Limb (tissue), 2 donors: Measurements from ENCODE around the gene LCNL1.

Experiments used
- DNase-seq, 2 donors: peaks; one replicate each; pipeline ENCODE4 v3.0.0-alpha.2; 2016; ENCODE audit errors: extremely low spot score in 2 of 2

Gene LCNL1

DNA sequence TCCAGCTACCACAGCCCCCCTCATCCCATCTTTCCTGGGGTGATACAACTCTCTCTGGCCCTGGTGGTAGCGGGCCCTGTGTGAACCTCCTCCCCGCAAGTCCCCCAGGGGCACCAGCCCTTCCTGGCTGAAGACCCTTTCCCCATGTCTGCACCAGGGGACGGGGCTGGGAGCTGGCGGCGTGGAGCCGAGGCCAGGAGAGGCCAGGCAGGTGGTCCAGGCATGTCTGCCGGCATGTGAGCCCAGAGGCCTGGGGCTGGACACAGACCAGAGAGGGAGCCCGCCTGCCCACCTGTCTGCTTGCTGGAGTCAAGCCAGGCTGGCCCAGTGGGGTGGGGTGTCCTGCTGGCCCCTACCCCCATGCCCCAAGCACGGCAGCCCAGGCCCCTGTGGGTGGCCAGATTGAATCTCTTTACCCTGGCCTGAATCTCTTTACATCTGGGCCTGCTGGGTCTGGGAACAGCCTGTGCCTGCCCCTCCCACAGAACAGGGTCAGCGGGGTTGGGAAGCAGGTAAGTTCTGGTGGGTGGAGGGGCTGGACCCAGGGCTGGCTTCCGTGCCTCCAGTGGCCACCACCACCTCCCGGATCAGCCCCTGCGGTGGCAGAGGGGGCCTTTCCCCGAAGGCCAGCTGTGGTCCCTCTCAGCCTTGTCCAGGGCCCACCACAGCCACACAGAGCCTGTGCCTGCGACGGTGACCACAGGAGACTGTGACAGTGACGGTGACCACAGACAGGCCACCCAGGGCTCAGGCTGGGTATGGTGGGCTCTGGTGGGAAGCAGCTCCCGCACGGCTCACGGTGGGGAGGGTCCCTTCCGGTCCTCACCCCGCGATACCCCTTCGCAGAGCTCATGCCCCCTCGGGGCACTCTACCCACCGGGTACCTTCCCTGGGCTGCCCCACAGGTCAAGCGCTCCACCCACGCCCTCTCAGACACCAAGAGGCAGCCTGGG, 23.6 kb upstream of the LCNL1 start:
- DNase-seq: no peak

DNA sequence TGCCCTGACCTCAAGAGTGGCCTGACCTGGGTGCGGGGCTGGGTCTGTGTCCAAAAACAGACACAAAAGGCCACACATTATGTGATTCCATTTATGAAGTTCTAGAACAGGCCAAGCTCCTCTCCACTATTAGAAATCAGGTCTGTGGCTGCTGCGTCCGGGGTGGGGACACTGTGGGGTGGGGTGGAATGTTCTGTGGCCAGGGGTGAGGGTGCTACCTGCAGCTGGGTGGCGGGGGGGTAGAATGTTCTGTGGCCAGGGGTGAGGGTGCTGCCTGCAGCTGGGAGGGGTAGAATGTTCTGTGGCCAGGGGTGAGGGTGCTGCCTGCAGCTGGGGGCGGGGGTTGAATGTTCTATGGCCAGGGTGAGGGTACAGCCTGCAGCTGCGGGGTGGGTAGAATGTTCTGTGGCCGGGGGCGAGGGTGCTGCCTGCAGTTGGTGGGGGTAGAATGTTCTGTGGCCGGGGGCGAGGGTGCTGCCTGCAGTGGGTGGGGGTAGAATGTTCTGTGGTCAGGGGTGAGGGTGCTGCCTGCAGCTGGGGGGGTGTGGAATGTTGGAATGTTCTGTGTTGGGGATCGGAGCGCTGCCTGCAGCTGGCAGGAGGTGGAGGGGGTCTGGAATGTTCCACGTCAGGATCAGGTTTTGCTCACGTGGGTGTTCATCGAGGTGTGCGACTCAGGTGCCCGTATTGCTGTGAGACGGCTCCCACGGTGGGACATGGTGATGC, 22.4 kb upstream of the LCNL1 start:
- no peak for DNase-seq

DNA sequence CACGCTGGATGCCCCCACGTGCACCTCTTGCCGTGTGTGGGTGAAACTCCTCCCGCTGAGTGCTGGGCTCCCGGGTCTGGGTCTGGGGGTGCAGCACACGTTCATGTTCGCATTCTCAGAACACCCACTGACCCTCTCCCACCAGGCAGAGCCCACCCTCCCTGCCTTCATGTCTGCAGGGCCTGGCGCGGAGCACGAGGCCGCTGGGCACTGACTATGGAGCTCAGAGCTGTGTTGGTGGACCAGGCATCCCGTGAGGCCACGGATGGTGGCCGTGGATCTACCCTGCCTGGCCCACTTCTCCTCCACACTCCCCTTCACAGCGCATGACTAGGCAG, 21.9 kb upstream of the LCNL1 start:
- no peak for DNase-seq

DNA sequence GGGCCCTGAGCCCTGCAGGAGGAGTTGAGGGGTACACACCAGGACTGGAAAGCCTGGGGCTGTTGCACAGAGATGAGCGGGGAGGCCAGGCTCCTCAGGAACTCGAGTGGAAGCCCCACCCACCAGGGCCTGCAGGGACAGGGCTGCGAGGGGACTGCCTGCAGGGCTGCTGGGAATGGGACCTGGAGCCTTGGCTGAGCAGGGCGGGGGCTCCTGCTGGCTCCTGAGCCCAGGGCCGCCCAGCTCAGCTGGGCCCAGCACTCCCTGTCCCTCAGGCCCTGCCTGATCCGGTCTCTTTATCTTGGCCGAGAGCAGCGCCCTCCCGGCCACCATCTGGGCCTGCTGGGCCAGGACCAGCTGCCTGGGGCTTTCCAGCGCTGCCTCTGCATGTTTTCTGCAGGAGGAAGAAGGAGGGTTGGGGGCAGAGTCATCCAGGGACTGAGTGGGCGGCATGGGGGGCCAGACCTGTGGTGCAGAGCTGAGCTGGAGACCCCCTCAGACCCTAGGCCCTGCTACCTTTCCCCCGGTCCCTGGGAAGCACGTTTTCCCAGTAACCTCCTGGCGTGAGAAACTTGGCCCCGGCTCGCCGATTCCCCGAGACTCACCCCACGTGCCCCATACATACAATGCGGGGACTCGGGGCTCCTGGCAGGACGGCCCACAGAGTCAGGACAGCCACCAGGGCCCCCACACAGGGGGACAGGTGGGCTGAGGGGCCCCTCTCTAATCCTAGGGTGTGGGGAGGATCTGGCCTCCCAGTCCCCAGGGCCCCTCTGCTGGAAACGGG, 21.3 kb upstream of the LCNL1 start:
- no peak for DNase-seq

DNA sequence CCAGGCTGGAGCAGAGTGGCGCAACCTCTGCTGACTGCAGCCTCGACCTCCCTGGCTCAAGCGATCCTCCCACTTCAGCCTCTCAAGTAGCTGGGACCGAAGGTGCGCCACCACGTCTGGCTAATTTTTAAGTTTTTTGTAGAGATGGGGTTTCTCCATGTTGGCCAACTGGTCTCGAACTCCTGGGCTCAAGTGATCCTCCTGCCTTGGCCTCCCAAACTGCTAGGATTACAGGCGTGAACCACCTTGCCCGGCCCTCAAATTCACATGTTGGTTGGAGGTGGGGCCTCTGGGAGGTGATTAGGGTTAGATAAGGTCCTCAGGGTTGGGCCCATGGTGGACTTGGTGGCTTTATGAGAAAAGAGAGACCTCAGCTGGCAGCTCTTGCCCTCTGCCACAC, 20.6 kb upstream of the LCNL1 start:
- DNase-seq: no peak

DNA sequence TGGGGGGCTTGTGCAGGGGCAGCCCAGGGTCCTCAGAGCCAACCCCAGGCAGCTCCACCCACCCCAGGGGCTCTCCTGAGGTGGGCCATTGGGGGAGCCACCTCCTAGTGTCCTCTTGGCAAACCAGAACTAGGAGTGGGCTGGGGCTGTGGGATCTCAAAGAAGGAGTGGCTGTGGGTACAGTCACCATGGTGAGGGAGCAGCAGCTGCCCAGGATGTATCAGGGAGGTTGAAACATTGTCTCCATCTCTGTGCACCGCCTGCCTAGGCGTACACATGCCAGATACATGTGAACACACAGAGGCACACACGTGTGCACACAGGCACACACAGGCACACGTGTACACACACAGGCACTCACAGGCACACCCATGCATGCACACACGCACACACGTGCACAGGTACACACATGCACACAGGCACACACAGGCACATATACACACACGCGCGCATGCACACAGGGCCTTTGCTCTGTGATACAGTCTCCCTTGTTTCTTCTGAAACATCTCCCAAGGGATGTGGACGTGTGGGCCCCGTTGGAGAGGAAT, 20.0 kb upstream of the LCNL1 start:
- no peak for DNase-seq

DNA sequence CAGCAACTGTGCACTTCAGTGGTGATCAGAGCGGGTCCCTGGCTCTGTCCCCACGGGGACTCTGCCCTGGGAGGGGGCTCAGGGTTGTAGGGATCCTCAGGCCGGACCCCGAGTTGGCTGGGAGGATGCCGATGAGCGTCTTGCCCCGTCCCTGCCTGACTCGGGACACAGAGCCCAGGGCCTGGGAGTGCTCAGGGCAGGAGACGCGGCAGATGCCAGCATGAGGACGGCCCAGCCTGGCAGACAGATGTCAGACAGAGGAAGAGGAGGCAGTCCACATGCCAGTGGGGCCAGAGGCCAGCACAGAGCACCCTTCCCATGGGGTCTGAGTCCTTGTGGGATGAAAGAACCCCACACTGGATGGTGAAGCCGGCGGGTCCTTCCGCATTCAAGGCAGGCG, 19.5 kb upstream of the LCNL1 start:
- no peak for DNase-seq

DNA sequence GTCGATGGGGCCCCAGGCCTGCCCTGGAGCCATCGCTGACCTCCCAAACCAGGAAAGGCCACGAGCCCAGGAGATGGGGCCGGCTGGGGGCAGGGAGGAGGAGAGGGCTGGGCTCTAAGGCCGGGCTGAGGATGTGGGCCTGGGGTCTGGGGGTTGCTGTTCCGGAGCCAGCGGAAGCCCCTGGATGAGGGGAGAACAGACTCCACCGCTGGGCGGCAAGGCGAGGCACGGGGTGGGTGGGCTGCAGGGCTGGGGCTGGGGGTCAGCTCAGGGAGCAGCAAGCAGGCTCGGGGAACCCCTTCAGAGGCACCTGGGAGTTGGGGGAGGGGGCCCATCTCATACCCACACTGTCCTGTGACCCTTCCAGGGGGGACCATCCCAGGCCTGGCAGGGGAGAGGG, 19.0 kb upstream of the LCNL1 start:
- DNase-seq: no peak

DNA sequence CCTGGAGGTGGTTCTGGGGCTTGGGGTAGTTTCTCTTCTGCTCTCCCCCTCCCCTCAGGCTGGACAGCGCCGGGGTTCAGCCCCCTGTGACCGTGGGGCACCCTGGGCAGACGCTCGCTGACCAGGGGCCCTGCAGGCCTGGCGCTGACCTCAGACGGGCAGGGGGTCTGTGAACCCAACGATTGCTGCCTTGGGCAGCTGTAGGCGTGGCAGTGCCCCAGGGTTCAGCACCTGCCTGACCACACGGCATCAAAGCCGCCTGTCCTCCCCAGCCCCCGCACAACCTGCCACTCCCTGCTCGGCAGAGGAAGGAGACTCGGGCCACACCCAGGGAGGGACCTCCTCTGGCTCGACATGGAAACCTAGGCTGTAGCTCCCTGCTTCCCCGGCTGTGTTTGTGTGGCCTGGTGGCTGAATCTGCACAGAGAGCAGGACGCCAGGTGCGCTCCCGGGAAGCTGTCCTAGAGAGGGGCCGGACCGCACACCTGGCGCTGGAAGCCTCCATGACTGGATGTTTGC, 18.6 kb upstream of the LCNL1 start:
- DNase-seq: no peak

DNA sequence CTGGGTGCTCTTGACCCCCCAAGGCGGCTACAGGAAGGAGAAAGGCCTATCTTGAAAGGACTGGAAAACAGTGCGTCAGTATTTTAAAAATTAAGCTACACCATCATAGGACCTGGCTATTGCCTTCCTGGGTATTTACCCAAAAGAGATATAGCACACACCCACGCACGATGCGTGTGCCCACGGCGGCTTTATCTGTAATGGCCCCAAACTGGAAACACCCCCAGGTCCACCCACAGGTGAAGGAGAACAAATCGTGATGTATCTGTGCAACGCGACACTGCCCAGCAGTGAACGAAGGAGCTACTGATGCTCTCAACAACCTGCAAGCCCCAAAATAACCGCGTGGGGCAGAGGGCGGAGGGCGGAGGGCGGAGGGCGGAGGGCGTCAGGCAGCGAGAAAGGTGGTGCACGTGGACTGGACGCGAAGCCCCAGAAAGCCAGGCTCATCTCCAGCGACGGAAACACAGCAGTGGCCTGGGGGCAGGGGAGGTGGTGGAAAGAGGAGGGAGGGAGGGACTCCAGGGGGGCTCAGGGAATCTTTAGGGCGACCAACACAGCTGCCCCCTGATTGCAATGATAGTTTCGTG, 17.9 kb upstream of the LCNL1 start:
- no peak for DNase-seq

DNA sequence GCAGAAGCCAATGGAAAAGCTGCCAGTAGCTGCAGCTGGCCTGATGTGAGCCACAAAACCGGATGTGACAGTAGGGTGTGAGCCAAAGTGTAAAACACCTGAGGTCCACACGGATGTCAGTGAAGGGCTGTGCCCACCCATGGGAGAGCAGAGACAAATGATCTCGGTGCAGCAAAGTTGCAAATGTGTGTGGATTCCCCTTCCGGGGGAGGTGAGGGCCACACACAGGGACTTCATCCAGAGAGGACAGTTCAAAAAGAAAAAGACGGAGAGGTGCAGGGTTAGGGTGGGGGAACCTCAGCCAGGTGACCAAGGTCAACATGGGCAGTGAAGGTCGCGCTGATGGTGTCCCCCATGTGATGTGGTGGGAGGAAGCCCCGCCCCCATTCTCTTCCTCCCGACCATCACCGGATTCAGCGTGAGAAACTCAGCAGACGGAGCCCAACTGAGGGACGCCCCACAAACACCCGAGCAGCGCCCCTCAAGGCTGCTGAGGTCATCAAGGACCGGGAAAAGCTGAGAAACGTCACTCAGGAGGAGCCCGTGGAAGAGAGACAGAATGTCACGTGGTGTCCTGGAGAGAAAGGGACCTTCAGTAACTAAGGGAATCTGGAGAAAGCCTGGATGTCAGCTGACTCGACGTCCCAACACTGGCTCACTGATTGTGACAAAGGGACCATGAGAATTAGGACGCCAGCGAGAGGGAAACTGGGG, 16.9 kb upstream of the LCNL1 start:
- DNase-seq: no peak

DNA sequence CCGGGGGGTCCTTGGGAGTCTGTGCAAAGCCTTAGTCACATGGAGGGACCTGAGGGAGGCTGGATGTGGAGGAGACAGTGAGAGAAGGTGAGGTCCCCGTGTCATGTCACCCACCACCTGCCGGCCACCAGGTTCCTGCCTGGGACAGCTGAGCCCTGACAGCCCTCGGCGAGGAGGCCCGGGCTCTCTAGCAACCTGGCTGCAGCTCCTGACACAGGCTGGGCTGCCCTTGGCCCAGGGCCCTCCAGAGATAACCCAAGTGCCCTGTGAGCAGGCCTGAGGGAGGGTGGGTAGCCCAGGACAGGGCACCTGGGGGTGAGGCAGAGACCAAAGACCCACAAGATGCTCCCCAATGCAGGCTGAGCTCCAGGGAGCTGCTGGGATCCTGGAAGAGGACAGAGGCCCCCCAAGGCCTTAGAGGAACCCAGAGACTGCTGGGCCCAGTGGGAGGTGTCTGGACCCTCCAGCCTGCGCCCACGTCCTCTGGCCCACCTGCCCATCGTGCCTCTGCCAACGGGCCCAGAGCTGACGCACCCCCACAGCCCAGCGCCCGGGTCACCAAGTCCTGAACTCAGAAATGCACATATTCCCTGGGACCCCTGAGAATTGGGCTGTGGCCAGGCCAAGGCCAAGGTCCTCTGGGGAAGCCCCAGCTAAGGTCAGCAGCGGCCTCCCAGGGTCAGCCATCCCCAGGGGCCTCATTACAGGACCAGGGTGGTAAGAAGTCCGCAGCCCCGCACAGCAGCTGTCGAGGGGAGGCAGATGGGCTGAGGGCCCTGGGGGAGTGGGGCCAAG, 14.3 kb upstream of the LCNL1 start:
- no peak for DNase-seq

DNA sequence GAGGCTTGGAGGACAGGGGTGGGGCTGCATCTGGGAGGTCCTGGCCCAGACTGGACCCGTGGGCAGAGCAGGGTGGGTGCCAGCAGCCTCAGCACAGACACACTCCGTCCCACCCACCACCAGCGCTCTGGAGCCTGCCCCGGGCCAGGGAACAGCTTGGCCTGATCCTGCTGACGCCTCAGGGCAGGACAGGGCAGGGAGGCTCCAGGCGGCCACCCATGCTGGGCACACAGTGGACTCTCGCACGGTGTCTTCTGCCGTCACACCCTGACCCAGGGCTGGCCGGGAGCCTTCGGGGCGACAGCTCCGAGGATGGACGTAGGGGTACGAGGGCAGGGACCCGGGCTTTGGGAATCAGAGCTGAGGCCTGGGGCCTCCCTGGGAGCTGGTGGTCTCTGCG, 13.6 kb upstream of the LCNL1 start:
- DNase-seq: no peak

DNA sequence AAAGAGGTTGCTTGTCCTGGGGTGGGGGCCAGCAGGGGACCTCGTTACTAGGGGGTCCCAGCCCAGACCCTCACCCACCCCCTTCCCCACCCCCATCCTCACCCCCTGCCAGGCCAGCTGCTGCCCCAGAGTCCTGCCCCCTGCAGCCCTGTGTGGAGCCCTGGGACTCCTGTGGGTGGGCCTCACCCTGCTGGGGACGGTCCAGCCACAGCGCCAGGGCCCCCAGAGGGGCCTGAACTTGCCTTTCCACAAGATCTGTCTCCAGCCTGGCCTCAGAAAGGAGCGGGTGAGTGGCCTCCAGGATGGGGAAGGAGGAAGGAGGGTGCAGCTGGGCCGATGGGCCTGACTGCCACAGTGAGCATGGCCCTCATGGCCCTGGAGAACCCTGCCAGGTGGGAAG, 13.0 kb upstream of the LCNL1 start:
- DNase-seq: no peak

DNA sequence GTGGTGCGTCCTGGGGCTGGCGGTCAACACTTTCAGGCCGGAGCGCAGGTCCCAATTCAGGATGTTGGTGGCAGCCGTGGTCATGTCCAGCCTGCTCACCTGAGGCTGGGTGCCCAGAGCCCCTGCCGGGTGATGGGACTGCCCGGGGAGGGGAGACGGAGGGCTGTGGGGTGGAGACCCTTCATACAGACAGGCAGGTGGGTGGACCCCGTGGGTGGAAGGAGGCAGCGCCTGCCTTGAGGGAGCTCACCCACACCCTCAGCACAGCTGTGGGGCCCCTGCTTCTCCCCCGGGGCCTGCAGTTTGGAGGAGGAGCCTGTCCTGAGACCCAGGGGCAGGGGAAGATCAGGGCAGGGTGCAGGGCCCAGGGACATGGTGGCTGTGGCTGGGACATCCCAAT, 12.4 kb upstream of the LCNL1 start:
- DNase-seq: no peak

DNA sequence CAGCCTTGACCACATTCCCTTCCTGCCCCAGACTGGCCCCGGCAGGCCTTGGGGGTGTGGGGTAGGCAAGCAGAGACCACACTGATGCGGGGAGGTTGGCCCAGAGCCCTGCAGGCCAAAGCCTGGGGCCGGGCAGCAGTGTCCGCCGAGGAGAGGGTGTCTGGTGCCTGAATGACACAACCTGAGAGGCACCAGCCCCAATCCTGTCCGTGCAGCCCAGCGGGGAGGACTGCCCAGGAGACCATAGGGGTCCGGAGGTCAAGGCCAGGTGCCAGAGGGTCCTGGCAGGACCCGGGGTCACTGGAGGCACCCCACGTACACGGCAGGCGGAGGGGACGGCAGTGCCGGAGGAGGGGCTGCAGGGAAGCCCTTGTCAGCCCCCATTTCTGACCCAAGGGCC, 11.0 kb upstream of the LCNL1 start:
- DNase-seq: no peak

DNA sequence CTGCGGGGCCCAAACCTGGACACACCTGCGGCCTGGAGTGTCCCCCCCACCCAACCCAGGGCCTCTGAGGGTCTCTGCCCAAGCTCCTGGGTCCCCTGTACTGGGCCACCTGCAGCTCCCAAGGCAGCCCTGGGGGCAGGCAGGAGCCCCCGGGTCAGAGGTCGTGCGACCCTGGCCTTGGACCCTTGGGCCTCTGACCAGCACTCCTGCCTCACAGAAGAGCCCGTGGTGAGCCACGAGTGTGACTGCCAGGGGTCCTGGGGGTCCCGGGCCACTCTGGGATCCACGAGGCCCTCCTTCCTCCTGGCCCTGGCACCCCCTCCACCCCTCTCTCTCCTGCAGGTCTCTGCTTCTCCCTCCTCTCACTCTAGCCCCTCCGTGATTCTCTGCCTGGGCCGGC, 10.5 kb upstream of the LCNL1 start:
- no peak for DNase-seq

DNA sequence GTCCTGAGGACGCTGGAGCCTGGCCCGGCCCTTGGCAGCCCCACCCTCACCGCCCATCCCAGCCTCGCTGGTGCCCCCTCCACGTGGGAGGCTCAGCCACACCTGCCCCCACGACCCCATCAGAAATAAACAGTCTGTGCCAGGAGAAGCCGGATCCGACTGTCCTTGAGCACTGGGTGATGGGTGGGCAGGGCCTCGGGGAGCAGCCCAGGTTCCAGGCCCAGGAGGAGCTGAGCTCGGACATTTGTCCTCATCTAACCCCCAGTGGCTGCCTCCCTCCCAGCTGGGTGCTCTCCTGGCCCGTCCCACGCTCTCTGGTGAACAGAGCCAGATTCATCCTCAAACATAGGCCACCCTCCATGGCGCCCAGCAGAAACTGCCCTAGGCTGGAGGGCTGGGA, 10.1 kb upstream of the LCNL1 start:
- DNase-seq: no peak

DNA sequence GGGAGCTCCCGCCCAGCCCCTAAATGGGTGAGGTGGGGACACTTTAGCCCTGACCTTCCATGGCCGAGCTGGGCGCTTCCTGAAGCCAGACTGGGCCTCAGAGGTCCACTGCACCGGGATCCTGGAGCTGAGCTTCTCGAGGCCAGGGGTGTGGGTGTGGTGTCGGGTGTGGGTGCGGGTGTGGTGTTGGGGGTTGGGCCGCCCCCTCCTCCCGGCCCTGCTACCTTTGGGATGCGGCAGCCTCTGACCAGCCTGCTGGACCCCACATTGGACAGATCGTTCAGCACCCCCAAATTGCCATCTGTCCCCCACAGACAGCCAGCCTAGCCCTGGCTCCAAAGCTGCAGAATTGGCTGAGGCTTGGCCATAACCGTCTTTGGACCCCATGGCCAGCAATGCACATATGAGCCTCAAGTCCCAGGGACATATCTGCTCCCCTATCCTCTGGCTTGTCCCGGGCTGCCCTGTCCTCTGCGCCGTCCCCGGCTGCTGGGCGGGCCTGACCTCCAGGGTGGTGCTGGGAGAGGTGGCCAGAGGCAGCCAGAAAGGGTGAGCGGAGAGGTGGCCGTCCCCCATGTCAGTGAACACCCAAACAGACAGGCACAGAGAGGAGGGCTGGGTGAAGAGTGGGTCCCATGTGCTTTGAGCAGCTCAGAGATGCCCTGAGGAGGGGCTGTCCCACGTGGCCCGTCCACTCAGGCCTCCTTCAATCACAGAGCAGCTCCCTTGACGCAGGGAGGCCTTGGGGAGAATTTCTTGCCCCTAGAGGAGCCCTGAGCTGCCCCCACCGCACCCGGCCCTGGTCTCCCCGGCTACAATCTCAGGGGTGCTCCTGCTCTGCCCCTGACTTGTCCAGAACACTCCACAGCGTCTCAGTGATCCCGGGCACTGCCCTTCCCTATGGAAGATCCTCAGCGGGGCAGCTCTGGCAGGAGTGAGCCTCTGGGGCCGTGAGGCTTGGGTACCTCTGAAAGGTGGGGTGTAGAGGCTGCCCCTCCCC, 8.9 kb upstream of the LCNL1 start:
- DNase-seq: no peak
